Loucy (cell line): Measurements from ENCODE around the gene KREMEN1.

Source experiments
- CTCF ChIP-seq: fragments of 200-600 bp; sonication (generic); conservative IDR thresholded peaks from 2 replicates; pipeline ENCODE4 v1.5.1; 2014; ENCODE audit warnings: mild to moderate bottlenecking, antibody characterized with exemption, low read length
- EZH2phosphoT487 ChIP-seq: fragments of 200-600 bp; IDR thresholded peaks from 2 replicates; pipeline ENCODE4 v1.6.1; 2018; ENCODE audit warnings: antibody characterized with exemption, mild to moderate bottlenecking, moderate library complexity, borderline replicate concordance

- TF ChIP-seq CTCF (peak; percentile 78), EZH2phosphoT487 (no peak)
Observed at GRCh38 chr22:29202212-29203192, 129.7 kb downstream of the KREMEN1 start.
